Spleen (tissue), 11 donors: Measurements from ENCODE around the gene SIMC1. TPM values are rescaled to one million over a fixed set of nuclear protein-coding genes. Genes with fewer than 3 reads are reported as not detected.
A peak's percentile ranks its signal among the peaks of the same experiment; 100 is the strongest.

ENCODE experiments used
- DNase-seq: peaks from one replicate; pipeline ENCODE4 v3.0.0-alpha.2; 2020
- H3K27ac ChIP-seq, 8 donors: fragments of 200-600 bp; sonication (generic) in 7 of 8; 1 replicate in 4 of 8; 2 replicates in 4 of 8; pipeline versions ENCODE4 v1.5.0 to v1.8.0; 2016 to 2021; ENCODE audit warnings: inconsistent platforms in 4 of 8, mild to moderate bottlenecking in 4 of 8, moderate library complexity in 1 of 8
- H3K27me3 ChIP-seq, 7 donors: fragments of 200-600 bp; sonication (generic) in 6 of 7; replicated peaks in 1 of 7; 1 replicate in 4 of 7; 2 replicates in 3 of 7; pipeline versions ENCODE4 v1.5.0 to v1.8.0; 2016 to 2021; ENCODE audit warnings: inconsistent platforms in 3 of 7, mild to moderate bottlenecking in 1 of 7
- H3K36me3 ChIP-seq, 6 donors: fragments of 200-600 bp; sonication (generic) in 5 of 6; 1 replicate in 4 of 6; 2 replicates in 2 of 6; pipeline versions ENCODE4 v1.5.0 to v1.8.0; 2016 to 2021; ENCODE audit warnings: inconsistent platforms in 2 of 6
- H3K4me1 ChIP-seq, 6 donors: fragments of 200-600 bp; sonication (generic) in 5 of 6; 1 replicate in 3 of 6; 2 replicates in 3 of 6; pipeline versions ENCODE4 v1.5.0 to v1.8.0; 2016 to 2021; ENCODE audit warnings: inconsistent platforms in 3 of 6
- H3K4me3 ChIP-seq, 8 donors: fragments of 200-600 bp; sonication (generic) in 7 of 8; 1 replicate in 4 of 8; 2 replicates in 4 of 8; pipeline versions ENCODE4 v1.5.0 to v1.8.0; 2016 to 2021; ENCODE audit warnings: inconsistent platforms in 4 of 8, mild to moderate bottlenecking in 4 of 8, moderate library complexity in 2 of 8
- H3K9me3 ChIP-seq, 8 donors: fragments of 200-600 bp; sonication (generic) in 7 of 8; 1 replicate in 4 of 8; 2 replicates in 4 of 8; pipeline versions ENCODE4 v1.5.0 to v1.8.0; 2016 to 2021; ENCODE audit warnings: inconsistent platforms in 4 of 8
- CTCF ChIP-seq, 11 experiments: fragments of 200-600 bp in 7 of 11; fragments of 450-650 bp in 4 of 11; sonication (generic) in 4 of 11; IDR thresholded peaks in 8 of 11; conservative IDR thresholded peaks in 3 of 11; 1 replicate in 7 of 11; 2 replicates in 4 of 11; pipeline versions ENCODE4 v1.4.0 to v1.8.0; 2016 to 2021; ENCODE audit warnings: antibody characterized with exemption in 11 of 11, inconsistent platforms in 4 of 11, mild to moderate bottlenecking in 1 of 11
- POLR2A ChIP-seq, 3 donors: fragments of 450-650 bp; IDR thresholded peaks; one replicate each; pipeline ENCODE4 v1.5.1; 2017; ENCODE audit warnings: antibody characterized with exemption in 3 of 3, mild to moderate bottlenecking in 1 of 3
- POLR2AphosphoS5 ChIP-seq, 3 donors: sonication (generic); formaldehyde crosslinking; IDR thresholded peaks; one replicate each; pipeline ENCODE4 v1.5.1; 2017; ENCODE audit warnings: antibody characterized with exemption in 3 of 3
- WGBS, 5 donors: extraction: QIAGEN DNeasy Blood & Tissue Kit in 3 of 5; methylation state at CpG; one replicate each; pipeline versions ENCODE4 v1.1.5 to v1.1.7; 2013 to 2018; 5-methylcytosine and 5-hydroxymethylcytosine counted together
- intact Hi-C: fragments of 100-400 bp; cut with DNase I; formaldehyde crosslinking; loops from one replicate; pipeline ENCODE4 v1.15.0; 2023; ENCODE audit warnings: low total_unique reads
- polyA plus RNA-seq, 3 donors: library from polyadenylated mRNA; stranded (reverse); fragments of 200-250 nt; gene quantifications; one replicate each; pipeline ENCODE4 v1.2.1, GENCODE V29; 2013
- total RNA-seq, 7 donors: library from RNA; depleted of rRNA in 3 of 7; stranded (reverse); fragments of >200 nt in 3 of 7; fragmentation: NEBNext Ultra II Directional in 4 of 7; extraction: Animal tissue kit (Norgen Biotek cat#: 25700) in 4 of 7; gene quantifications; one replicate each; pipeline versions ENCODE4 v1.1.0 to v1.2.1, GENCODE V29; 2016 to 2021
- donor health status: healthy with polysubstance abuse.
- donor health status: DM: no; HTN: no; CAD: no; lungs with moderate emphysema.
- donor health status: DM: no; HTN: no; CAD: no.
- donor health status: Bipolar disorder and iron deficiency.
- donor health status: healthy.
- donor health status: DM: no; HTN: no; CAD: no.
- donor health status: DM: yes; HTN: yes; CAD: no.

Gene SIMC1
- total and polyA plus RNA-seq, 10 donors: 5.2 to 33.8 (median 25.8) TPM

DNA sequence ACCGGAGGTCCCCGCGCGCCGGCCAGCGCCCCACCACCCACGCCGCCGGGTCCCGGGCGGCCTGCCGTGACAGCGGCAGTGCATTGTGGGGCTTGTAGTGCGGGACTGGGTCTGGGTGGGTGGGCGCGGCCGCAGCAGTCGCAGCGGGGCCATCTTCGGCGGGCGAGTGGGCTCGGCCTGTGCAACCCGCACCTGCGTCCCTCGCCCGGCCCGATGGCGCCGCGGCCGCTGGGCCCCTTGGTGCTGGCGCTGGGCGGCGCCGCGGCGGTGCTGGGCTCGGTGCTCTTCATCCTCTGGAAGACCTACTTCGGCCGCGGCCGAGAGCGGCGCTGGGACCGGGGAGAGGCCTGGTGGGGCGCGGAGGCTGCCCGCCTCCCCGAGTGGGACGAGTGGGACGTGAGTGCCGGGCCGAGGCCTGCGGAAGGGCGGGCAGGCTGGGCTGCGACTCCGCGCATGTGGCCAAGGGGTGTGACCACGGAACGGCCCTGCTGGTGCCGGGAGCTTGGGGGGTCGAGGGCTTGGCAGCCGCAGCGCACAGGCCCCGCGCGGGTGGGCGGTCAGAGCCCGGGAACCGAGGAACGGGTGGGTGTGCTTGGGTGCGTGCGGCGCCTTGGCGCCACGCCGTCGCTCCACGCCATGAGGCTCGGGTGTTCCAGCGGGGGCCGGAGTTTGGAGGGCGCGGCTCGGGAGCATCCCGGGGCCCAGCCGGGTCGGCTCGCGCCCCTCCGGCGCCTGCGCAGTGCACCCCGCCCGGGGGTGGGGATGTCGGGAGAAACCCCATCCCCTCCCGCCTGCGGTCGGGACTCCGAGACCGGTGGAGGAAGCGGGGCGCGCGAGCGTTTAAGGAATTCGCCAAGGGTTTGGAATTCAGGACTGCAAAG lies 127.4 kb downstream of the SIMC1 start, which contains the start of gene ARL10:
TSS of gene ARL10 (plus strand) at position 137 of the 881 bp plus-strand sequence. CDS start at position 214, 77 bp downstream.
- Histone ChIP-seq H3K27me3 (peaks cover 0 to 18% (median 0%) of the 10 kb centered on the region in 7 donors), H3K4me3 (peak within 1 kb of the TSS; percentile 65 to 96 (median 80)), H3K4me1 (peaks cover 10 to 47% (median 32%) of the 10 kb centered on the region in 6 donors), H3K36me3 (peaks cover 0 to 27% (median 0%) of the 10 kb centered on the region in 6 donors), H3K27ac (peak within 1 kb of the TSS; percentile 42 to 77 (median 62)), H3K9me3 (no peaks in the 10 kb centered on the region)
- peak in 2 of 3 donors; percentile 64 to 67 for TF ChIP-seq POLR2AphosphoS5 (IDR thresholded peaks at IDR 0.05)
- TF ChIP-seq CTCF (IDR thresholded peaks at IDR 0.05 in 8 of 11, conservative IDR thresholded peaks at IDR 0.05 in 3 of 11): no peak
- peak; percentile 89 for DNase-seq
- intact Hi-C loops: no loop called here
- WGBS, 5 donors: 0 to 2% (median 1%) methylated on average over 32 to 108 of the region's 108 CpGs

DNA sequence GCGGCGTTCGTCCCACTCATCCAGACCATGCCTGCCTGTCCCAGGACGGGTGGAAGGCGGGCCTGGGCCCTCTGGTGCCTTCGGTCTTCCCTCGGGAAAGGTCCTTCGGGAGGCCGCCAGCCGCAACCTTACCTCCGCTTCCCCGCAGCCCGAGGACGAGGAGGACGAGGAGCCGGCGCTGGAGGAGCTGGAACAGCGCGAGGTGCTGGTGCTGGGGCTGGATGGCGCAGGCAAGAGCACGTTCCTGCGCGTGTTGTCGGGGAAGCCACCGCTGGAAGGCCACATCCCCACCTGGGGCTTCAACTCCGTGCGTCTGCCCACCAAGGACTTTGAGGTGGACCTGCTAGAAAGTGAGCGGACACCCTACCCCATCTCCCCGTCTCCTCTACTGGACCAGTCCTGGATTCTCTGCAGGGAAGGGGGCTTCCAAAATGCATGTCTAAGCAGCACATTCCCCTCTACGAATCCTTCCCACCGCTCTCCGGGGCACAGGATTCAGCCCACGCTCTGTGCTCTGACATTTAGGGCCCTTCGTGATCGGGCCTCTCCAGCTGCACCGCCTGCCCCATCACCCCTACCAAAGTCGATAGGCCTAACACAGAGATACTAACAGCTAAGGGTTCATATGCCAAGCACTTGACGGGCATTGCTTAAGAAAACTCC lies 128.1 kb downstream of the SIMC1 start:
- intact Hi-C loops: no loop called here
- WGBS, 5 donors: 69 to 75% (median 74%) methylated on average over 38 of the region's 38 CpGs
- Histone ChIP-seq H3K4me3 (peak overlapping the region; percentile 65 to 96 (median 80)), H3K27me3 (peaks cover 0 to 18% (median 0%) of the 10 kb centered on the region in 7 donors), H3K9me3 (no peaks in the 10 kb centered on the region), H3K36me3 (peaks cover 0 to 33% (median 0%) of the 10 kb centered on the region in 6 donors), H3K4me1 (peaks cover 10 to 41% (median 26%) of the 10 kb centered on the region in 6 donors), H3K27ac (peak overlapping the region in 3 of 8 donors; percentile 64 to 77 (median 76))
- peak; percentile 81 for DNase-seq
- TF ChIP-seq CTCF (IDR thresholded peaks at IDR 0.05 in 8 of 11, conservative IDR thresholded peaks at IDR 0.05 in 3 of 11) (no peak), POLR2A (IDR thresholded peaks at IDR 0.05) (no peak), POLR2AphosphoS5 (IDR thresholded peaks at IDR 0.05) (no peak)

DNA sequence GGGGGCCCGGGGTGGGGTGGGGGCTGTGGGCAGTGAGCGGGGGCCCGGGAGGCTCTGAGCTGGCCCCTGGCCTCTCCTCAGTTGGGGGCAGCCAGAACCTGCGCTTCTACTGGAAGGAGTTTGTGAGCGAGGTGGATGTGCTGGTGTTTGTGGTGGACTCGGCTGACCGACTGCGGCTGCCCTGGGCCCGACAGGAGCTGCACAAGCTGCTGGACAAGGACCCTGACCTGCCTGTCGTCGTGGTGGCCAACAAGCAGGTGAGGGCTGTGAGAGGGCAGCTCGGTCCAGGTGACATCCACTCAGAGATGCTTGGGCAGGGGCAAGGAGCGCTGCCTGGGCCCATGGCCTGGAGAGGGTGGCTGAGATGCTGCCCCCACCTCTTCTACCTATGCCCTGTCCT lies 130.5 kb downstream of the SIMC1 start:
- WGBS, 5 donors: 93 to 98% (median 94%) methylated on average over 8 to 13 of the region's 13 CpGs
- Histone ChIP-seq H3K27ac (no peak overlapping the region), H3K9me3 (no peaks in the 10 kb centered on the region), H3K4me3 (no peak overlapping the region), H3K4me1 (peaks cover 2 to 40% (median 19%) of the 10 kb centered on the region in 6 donors), H3K27me3 (peaks cover 0 to 18% (median 0%) of the 10 kb centered on the region in 7 donors), H3K36me3 (peaks cover 0 to 42% (median 0%) of the 10 kb centered on the region in 6 donors)
- TF ChIP-seq POLR2AphosphoS5 (IDR thresholded peaks at IDR 0.05) (no peak), CTCF (IDR thresholded peaks at IDR 0.05 in 8 of 11, conservative IDR thresholded peaks at IDR 0.05 in 3 of 11) (no peak), POLR2A (IDR thresholded peaks at IDR 0.05) (no peak)
- no peak for DNase-seq
- intact Hi-C loops: no loop called here
